ENCODE measurements around the gene FN1.
"Not testable (repeated sequence)": the region's sequence is repeated elsewhere in the genome, so short reads cannot be mapped to it uniquely, and the experiment has no call there.

Gene FN1

DNA sequence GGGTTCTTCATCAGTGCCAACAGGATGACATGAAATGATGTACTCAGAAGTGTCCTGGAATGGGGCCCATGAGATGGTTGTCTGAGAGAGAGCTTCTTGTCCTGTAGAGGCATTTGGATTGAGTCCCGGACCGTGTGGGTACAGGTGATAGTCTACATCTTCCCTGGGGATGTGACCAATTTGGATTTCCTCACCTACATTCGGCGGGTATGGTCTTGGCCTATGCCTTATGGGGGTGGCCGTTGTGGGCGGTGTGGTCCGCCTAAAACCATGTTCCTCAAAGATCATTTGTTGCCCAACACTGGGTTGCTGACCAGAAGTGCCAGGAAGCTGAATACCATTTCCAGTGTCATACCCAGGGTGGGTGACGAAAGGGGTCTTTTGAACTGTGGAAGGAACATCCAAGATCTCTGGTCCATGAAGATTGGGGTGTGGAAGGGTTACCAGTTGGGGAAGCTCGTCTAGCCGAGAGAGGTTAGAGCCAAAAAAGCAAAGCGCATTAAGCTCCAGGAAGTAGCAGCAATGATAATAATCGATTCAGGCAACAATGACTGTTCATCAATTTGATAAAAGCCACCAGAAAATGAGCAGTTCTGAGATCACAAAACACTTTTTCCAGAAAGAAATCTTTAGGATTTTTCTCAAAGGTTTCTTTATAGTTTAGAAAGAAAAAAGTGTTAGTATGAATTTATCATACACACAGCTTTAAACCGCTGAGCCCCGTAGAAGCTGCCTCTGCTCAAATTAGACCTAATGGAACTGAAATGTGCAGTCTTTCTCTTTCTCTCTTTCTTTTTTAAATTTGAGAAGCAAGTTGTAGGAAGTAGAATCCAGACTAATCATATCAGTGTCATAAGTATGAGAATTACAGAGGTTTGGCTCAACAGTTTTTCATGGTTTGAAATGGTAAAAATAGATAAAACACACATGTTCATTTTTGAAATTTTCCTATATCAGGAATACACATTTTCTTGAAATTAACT is 63.7 kb downstream of the FN1 start:
- no peak overlapping the region for H3K27ac ChIP-seq
- no peak for DNase-seq (ENCODE audit: low read depth, low spot score)

DNA sequence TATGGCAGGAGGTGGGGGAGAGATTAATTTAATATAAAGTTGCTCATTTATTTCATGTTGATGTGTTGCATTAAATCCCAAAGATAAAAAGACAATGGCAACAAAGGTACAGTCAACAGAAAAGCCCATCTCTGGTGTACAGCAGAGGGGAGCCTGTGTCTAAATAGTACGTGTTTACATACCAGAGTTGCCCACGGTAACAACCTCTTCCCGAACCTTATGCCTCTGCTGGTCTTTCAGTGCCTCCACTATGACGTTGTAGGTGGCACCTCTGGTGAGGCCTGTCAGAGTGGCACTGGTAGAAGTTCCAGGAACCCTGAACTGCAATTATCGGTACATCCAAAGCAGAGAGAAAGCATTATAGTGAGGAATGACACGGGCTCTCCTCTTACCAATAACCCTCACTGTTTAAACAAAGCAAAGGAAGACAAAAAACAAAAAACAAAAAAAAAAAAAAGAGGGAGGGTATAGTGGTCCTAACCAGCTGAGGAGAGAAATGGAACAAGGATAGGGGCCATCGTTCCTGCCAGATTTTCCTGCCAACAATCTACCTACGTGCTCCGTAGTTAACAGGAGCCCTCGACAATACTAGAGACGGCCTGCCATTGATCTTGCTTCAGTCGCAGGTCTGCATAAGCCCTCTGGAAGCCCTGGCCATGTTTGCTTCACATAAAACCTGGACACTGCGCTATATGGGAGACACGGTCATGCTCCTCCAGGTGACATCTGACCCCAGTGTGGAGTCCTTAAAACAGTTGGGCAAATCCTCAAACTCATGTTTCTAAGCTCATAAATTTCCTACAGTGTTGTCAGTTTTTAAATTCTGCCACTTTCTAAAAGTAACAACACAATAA is 65.5 kb downstream of the FN1 start:
- DNase-seq (ENCODE audit: low read depth, low spot score), result no peak
- no peak overlapping the region for H3K27ac ChIP-seq

DNA sequence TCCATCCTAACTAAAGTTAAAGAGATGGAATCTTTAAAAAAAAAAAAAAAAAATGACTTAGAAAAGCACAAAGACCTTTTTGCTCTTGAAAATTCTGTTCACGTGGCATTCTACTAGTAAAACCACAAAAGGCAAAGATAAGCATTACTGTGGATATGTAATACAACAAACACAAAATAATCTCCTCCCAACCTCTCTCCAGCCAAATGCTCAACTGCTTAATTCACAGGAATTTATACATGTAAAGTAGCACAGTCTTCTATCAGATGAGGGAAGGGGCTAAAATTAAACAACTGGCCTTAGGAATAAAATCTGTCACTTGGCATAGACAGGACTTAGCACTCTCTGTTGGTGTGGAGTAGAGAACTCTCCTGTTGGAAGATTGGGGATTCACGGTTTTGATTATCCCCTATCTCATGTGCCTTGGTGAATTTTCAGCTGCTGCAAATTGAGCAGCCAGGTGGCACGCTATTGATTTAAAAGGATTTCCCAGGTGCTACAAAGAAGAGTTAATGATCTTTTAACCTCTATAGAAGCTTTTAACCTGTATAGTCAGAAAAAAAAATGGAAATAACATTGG is 66.6 kb downstream of the FN1 start:
- no peak overlapping the region for H3K27ac ChIP-seq
- no peak for DNase-seq (ENCODE audit: low read depth, low spot score)

DNA sequence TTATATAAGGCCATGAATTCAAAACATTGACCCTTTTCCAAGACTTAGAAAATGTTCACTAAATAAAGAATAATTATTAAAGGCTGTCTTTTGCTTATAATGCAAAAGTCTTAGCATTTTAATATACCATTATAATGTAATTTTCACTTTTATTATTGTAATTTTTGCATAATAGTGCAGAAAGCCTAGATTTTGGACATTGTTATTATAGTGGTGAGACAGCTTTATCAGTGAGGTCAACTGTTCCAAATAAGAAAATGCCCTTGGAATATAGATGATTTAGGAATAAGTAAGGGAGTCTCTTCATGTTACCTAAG is 67.4 kb downstream of the FN1 start:
- DNase-seq (ENCODE audit: low read depth, low spot score), result no peak
- H3K27ac ChIP-seq, result no peak overlapping the region

DNA sequence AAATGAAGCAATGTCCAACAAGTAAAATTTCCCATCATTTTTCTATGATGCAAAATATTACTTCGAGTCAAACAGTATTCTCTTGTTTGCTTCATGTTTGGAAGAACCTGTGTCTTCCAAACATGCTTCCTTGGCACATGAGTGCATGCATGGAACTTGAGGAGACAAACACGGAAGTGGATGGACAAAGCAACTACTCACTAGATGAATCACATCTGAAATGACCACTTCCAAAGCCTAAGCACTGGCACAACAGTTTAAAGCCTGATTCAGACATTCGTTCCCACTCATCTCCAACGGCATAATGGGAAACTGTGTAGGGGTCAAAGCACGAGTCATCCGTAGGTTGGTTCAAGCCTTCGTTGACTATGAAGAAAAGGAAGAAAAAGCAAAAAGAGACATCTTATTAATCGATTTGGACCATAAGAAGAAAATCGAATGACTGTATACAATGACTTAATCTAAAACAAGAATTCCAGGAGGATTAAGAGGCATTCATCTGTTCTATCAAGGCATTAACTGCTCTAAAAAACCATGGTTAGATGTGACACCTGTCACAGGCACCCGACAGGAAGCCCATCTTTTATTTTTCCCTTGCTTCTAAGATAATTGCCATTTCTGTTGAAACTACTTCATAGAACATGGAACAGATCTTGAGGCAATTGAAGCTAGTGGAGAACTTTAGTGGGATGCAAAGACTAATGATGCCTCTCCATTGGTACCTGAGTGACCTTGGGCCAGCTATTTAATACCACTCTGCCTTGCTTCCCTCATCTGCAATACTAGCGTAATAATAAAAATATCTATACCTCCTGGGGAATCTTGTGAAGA is 68.0 kb downstream of the FN1 start:
- no peak for DNase-seq (ENCODE audit: low read depth, low spot score)
- H3K27ac ChIP-seq, result no peak overlapping the region

DNA sequence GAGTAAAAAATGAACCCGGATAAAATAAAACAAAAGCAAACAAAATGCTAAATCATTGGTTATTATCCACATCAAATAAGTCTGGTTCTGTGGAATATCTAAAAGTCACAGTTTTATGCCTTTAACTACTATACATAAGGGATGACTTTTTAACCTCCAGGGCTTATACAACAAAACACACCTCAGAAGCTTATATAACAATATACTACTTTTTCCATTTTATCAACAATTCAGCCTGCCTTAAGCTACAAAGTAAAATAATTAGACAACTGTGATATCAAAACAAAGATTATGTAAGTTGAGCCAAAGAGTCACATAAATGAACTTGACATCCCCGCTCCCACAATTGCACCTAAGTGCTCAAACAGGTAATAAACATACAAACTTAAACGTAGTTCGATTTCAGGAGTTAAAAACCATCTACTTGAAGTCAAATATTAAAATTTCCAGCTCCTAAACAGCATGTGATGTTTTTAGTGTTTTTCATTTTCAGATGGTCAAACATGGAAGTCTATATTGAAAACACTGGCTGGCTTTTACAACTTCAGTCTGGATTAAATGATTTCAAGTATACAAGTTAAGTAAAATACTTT is 69.3 kb downstream of the FN1 start:
- no peak overlapping the region for H3K27ac ChIP-seq
- no peak for DNase-seq (ENCODE audit: low read depth, low spot score)

DNA sequence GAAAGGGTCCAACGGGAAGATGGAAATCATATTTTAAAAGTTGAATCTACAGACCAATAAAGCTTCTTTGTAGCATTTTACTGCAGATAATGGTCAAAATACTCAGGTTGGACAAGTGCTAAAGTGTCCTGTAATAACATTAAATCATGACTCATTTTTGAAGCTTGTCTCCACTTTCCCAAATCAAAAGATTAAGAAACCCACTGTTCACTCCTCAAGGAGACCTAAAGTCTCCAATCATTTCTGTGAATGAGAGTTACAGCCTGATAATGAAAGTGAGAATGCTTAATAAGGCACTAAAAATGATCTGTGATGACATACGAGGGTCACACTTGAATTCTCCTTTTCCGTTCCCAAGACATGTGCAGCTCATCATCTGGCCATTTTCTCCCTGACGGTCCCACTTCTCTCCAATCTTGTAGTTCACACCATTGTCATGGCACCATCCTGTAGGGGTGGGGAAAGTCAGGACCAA is 70.6 kb downstream of the FN1 start:
- H3K27ac ChIP-seq, result no peak overlapping the region
- DNase-seq (ENCODE audit: low read depth, low spot score), result no peak

DNA sequence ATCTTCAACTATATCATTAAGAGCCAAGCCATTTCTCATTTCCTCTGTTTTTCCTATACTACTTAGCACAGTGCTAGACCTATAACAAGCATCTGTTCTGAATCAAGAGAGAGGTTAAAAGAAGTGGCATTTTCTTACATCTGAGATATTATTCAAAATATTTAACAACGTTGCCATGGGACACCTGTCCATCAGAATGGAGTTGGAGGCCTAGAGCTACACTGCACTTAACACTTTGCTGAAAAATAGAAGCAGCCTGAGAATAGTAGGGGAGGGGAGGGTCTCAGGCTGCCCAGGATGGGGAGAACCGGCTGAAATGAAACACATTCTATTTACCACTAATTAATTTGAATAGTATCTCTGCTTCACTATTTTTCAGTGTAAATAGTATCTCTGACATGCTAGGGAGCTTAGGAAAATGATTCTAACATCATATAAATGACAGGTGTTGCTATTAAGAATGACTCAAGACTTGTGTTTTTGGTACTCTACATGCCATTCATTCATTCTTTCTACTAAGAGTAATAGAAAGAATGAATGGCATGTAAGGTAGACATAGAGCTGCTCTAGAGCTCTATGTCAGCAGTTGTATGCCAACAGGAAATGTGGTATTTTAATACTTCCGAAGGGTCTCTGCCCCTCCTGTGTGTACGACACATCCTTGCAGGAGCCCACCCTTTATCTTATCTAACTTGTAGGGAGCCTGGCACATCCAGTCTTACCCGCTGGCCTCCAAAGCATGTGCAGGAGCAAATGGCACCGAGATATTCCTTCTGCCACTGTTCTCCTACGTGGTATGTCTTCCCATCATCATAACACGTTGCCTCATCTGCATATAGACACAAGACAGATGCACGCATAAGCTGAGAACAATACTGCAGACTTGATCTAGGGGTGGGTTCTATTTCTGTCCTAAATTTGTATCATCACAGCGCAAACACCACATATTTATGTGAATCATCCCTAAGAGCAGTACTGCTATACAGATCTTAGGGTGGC is 71.4 kb downstream of the FN1 start:
- DNase-seq (ENCODE audit: low read depth, low spot score), result no peak

DNA sequence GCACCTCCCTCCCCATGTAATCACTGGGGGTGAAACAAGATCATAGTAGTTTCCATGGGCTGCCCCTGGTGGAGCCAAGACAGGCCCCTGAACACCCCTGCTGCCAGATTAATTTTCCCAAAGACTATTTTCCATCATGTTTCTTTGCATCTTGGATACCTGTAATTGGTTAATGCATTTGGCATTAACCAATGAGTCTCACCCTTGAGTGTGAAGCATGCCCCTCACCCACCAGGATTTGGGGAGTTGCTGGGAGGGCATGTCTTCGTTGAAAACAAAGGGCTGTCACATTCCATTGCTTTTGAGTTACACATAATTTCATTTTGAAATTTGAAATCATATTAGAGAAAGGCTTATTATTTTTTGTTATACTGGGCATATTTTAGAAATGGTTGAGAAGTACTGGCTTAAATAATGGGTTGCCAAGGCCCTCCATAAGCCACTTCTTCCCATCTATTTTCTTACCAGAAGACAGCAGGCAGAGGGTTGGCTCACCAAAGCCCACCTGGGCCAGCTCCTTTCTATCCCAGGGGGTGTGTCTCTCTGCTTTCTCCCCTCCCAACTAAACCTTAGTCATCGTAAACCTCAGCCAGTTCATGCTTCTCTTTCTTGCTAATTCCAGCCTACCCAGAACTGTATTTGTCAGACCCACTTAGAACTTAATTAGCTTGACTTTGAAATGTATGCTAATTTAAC is 72.3 kb downstream of the FN1 start:
- no peak for DNase-seq (ENCODE audit: low read depth, low spot score)
- no peak overlapping the region for H3K27ac ChIP-seq

More for the DNA sequence above, 71.4 kb downstream of the FN1 start:
- H3K27ac ChIP-seq, result no peak overlapping the region

DNA sequence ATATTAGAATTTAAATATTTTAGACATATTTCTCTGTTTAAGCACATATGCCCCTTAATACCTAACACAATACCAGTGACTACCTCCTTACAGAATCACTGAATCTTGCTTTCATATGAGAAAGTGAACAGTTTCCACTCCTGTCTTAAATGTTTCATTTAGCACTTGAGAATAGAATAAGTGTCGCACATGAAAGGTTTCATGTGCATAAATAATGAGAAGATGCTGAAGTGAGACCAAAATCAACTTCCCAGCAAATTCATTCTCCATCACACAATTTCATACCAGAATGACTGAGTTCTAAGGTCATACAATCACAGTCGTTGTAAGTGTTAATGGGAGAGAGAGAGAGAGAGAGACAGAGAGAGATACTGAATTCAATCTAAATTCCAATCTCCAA is 72.8 kb downstream of the FN1 start:
- no peak overlapping the region for H3K27ac ChIP-seq
- DNase-seq (ENCODE audit: low read depth, low spot score), result no peak

DNA sequence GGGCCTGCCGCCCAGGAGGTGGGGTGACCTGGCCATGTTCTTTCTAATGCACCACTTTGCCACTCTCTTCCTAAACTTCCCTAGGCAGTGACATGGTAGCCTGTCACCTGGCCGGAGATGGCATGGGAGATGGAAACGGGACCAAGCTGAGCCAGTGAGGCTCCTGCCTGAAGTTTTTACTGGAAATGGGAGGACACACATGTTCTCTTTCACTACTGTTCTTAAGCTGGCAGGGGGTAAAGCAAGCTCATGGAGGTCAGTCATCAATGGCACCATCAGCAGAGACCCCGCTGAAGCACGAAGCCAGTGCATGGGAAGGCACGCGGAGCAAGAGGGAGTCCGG is 73.3 kb downstream of the FN1 start:
- no peak for DNase-seq (ENCODE audit: low read depth, low spot score)
- no peak overlapping the region for H3K27ac ChIP-seq

DNA sequence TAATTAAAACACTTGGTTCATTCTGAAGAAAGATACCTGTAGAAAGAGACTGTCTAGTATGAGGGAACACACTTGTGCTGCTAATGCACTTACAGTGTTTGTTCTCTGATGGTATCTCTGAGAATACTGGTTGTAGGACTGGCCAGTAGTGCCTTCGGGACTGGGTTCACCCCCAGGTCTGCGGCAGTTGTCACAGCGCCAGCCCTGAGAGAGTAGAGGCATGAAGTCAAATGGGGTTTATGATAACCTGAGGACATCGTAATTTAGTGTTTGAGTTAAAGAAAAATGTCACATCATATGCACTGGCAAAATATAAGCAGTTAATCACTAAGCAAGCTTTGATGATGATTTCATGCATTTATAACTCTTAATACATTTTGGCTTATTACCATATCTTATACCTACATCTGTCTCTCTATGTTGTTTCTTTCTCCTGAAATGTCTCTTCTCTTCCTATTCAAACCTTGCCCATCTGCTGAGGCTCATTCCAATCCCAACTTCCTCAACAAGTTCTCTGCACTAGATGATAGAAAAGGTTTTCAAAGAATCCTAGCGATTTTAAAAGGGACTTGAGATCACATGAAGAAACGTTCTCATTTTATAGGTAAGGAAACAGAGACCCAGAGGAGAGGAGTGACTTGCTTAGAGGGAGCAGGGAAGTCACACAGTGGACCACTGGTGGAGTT is 73.8 kb downstream of the FN1 start:
- no peak for DNase-seq (ENCODE audit: low read depth, low spot score)
- no peak overlapping the region for H3K27ac ChIP-seq

DNA sequence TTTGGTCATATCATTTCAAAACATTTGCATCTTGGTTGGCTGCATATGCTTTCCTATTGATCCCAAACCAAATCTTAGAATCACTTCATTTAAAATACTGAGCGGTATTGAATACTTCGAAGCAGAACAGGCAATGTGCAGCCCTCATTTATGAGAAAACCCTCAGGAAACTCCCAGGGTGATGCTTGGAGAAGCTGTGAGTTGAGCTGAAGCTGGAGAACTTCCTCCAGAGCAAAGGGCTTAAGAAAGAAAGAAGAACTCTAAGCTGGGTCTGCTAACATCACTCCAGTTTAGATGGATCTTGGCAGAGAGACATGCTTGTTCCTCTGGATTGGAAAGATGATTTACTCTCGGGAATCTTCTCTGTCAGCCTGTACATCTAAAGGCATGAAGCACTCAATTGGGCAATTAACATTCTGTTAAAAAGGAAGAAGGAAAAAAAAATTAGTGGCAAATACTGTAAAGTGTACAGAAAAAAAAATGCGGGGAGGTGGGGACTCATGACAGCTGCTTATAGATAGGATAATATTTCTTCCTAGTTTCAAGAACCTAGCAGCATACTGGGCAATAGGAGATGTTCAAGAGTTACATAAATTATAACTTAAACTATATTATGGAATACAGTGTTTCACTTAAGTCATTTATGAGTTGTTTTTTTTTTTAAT is 74.5 kb downstream of the FN1 start:
- no peak overlapping the region for H3K27ac ChIP-seq
- DNase-seq (ENCODE audit: low read depth, low spot score), result no peak

DNA sequence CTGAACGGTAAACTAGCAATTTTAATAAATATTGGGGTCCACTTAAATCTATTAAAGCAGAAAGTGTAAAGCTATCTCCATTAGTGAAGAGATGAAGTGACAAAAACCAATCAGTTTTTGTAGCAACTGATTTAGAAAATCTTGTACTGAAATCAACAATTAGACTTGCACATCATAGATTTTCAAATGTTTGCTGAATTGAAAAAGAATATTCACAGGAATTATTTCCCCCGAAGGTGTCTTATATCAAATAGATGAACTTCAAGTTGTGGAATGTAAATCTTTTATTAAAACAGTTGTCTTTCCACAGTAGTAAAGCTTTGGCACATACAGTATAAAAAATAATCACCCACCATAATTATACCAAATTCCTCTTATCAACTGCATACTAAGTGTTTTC is 75.3 kb downstream of the FN1 start:
- DNase-seq (ENCODE audit: low read depth, low spot score), result no peak
- no peak overlapping the region for H3K27ac ChIP-seq

DNA sequence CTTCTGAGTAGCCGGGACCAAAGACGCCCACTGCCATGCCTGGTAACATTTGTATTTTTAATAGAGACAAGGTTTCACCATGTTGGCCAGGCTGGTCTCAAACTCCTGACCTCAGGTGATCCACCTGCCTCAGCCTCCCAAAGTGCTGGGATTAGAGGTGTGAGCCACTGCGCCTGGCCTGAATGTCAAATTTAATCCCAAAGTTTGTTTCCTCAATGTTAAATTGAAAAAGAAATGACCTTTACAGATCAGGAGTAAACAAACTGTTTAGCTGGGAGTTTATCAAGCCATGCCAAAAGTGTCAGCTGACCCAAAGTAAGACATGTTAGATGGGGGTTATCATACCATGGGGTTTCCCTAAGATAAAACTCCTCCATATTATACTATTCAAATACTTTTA is 75.8 kb downstream of the FN1 start:
- DNase-seq (ENCODE audit: low read depth, low spot score); H3K27ac ChIP-seq: not testable (repeated sequence)

DNA sequence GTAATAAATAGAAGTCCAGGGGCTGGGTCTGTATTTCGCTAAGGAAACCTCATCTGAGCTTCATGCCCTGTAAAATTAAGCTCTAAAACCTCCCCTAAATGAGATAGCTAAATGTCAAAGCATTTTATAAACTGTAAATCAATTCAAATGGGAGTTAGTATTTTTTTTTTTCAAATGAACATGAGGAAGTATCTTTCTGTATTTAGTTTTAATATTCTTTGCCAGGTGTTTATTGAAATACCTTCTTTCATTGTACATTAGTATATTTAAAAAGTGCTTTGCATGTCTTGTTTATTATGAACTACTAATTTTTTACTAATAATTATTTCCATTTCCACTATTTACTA is 76.3 kb downstream of the FN1 start:
- no peak overlapping the region for H3K27ac ChIP-seq
- no peak for DNase-seq (ENCODE audit: low read depth, low spot score)
